Measurements from ENCODE around the gene CHIC1. TPM values are rescaled to one million over a fixed set of nuclear protein-coding genes. Genes with fewer than 3 reads are reported as not detected.
"Not testable (repeated sequence)": the region's sequence is repeated elsewhere in the genome, so short reads cannot be mapped to it uniquely, and the experiment has no call there.

Gene CHIC1
- total RNA-seq, 4 donors from 2014 or later: 3.8 to 11.9 (median 7.0) TPM

DNA sequence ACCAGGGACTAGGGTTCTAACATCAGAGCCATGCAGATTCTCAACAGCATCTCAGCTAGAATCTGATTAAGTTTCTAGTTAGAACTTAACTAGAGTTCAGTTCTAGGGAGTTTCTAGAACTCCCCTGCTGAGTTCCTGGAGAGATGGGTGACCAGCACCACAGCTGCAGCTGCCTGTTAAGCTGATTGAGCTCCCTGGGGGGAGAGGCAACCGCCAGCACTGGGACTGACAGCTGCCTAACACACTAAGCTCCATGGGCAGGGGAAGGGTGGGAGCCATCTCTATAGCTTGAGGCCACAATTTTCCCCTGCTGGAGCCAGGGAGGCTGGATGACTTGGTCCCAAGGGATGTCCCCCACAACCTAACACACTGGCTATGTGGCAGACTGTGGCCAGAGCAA is 84.2 kb downstream of the CHIC1 start:
- H3K4me1 ChIP-seq: no peaks in the 10 kb centered on the region
- no peak overlapping the region for H3K27ac ChIP-seq
- WGBS: no CpG with 5 or more reads among the region's 1 CpG
- no peaks in the 10 kb centered on the region for H3K27me3 ChIP-seq
- DNase-seq (ENCODE audit: low spot score in 2 of 2): no peak
- H3K9me3 ChIP-seq: no peaks in the 10 kb centered on the region
- no peaks in the 10 kb centered on the region for H3K36me3 ChIP-seq
- H3K4me3 ChIP-seq: no peak overlapping the region
- TF ChIP-seq CTCF (IDR thresholded peaks at IDR 0.05) (no peak), POLR2A (IDR thresholded peaks at IDR 0.05) (no peak), POLR2AphosphoS5 (IDR thresholded peaks at IDR 0.05) (no peak), EP300 (IDR thresholded peaks at IDR 0.05) (no peak)

DNA sequence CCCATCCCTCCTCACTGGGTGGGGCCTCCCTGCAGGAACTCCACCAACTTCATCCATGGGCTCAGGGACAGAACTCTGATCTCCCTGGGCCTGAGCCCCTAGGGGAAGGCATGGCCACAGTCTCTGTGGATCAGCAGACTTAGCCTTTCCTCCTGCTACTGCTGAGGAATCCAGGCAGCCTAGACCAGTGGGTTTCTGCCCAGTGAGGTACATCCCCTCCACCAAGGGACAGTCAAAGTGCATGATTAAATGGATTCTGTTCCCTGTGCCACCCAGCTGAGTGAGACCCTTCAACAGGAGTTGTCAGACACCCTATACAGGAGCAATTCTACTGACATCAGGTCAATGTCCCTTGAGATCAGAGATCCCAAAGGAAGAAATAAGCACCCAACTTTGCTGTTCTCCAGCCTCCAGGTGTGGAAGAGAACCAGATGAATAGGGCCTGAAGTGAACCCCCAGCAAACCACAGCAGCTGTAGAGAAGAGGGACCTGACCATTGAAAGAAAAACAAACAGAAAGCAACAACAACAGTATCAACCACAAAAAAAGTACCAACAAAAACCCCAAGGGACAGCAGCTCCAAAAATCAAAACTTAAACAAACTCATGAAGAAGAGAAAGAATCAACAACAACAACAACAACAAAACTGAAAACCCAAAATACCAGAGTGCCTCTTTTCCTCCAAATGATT is 84.8 kb downstream of the CHIC1 start:
- no peaks in the 10 kb centered on the region for H3K27me3 ChIP-seq
- no peak for TF ChIP-seq EP300 (IDR thresholded peaks at IDR 0.05)
- no peak for TF ChIP-seq CTCF (IDR thresholded peaks at IDR 0.05)
- TF ChIP-seq POLR2A (IDR thresholded peaks at IDR 0.05): no peak
- no peak for TF ChIP-seq POLR2AphosphoS5 (IDR thresholded peaks at IDR 0.05)

GRCh38 chrX:73661322-73661721 is 98.3 kb downstream of the CHIC1 start:
- H3K9me3 ChIP-seq; H3K4me1 ChIP-seq; DNase-seq (ENCODE audit: low spot score in 2 of 2); H3K4me3 ChIP-seq; H3K27me3 ChIP-seq; H3K27ac ChIP-seq; H3K36me3 ChIP-seq: not testable (repeated sequence)
- 70% methylated on average over 1 of the region's 1 CpG for WGBS

More for the DNA sequence above, 84.8 kb downstream of the CHIC1 start:
- no peak for DNase-seq (ENCODE audit: low spot score in 2 of 2)
- Histone ChIP-seq H3K27ac (no peak overlapping the region), H3K4me1 (no peaks in the 10 kb centered on the region), H3K36me3 (no peaks in the 10 kb centered on the region), H3K4me3 (no peak overlapping the region), H3K9me3 (no peaks in the 10 kb centered on the region)

DNA sequence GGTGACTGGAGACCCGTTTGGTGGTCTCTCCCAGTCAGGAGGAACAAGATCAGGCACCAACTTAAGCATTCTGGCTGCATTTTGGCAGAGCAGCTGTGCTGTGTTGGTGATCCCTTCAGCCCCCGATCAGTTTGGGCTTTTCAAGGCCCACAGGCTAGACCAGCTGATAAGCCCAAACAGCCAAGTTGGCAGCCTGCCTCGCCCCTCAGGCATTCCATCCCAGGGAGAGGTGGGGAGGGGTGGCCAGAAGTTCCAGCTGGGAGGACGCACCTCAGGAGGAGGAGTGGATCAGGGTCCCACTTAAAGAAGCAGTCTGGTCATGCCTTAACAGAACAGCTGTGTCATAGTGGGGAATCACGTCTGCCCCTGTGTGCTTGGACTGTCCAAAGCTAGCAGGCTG is 105.8 kb downstream of the CHIC1 start:
- no peaks in the 10 kb centered on the region for H3K27me3 ChIP-seq
- WGBS: 14% methylated on average over 1 of the region's 5 CpGs
- H3K4me3 ChIP-seq: no peak overlapping the region
- no peaks in the 10 kb centered on the region for H3K9me3 ChIP-seq
- no peak for DNase-seq (ENCODE audit: low spot score in 2 of 2)
- no peak overlapping the region for H3K27ac ChIP-seq
- TF ChIP-seq CTCF (IDR thresholded peaks at IDR 0.05) (no peak), POLR2A (IDR thresholded peaks at IDR 0.05) (no peak), POLR2AphosphoS5 (IDR thresholded peaks at IDR 0.05) (no peak), EP300 (IDR thresholded peaks at IDR 0.05) (no peak)
- no peaks in the 10 kb centered on the region for H3K36me3 ChIP-seq
- no peaks in the 10 kb centered on the region for H3K4me1 ChIP-seq

DNA sequence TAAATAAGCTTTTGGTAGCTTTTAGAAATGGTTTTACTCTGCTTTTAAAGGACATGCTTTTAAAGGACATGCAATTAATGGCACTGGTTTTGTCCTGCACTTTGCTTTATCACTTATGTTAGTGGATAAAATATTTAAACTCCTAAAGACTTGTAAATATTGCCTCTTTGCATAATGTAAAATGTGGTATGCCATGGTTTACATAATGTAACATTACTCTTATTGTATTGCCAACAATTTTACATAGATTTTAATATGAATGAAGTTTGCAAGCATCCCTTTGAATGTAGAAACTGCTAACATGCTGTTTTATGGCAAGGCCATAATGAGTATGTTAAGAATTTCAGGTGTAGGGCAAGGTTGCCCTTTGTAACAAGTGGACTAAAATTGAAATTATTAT is 118.4 kb downstream of the CHIC1 start:
- no peaks in the 10 kb centered on the region for H3K27me3 ChIP-seq
- no peaks in the 10 kb centered on the region for H3K9me3 ChIP-seq
- H3K27ac ChIP-seq: no peak overlapping the region
- TF ChIP-seq EP300 (IDR thresholded peaks at IDR 0.05): no peak
- TF ChIP-seq POLR2A (IDR thresholded peaks at IDR 0.05): no peak
- TF ChIP-seq CTCF (IDR thresholded peaks at IDR 0.05): no peak
- TF ChIP-seq POLR2AphosphoS5 (IDR thresholded peaks at IDR 0.05): no peak
- no peaks in the 10 kb centered on the region for H3K36me3 ChIP-seq
- H3K4me3 ChIP-seq: no peak overlapping the region
- DNase-seq (ENCODE audit: low spot score in 2 of 2): no peak
- H3K4me1 ChIP-seq: no peaks in the 10 kb centered on the region

All from suprapubic skin (tissue), 4 donors.